Lung (tissue), 12 donors: ENCODE measurements around the gene SCOC. TPM values are rescaled to one million over a fixed set of nuclear protein-coding genes. Genes with fewer than 3 reads are reported as not detected.
A peak's percentile ranks its signal among the peaks of the same experiment; 100 is the strongest.

Experiments used
- ATAC-seq: fragments of 200-7000 bp; cut with Tn5 transposase; one replicate; pipeline ENCODE4 v1.9.1; 2020; ENCODE audit warnings: moderate number of reproducible peaks; ENCODE audit not compliant: insufficient read depth, low FRiP score
- DNase-seq, 3 donors: peaks; one replicate each; pipeline ENCODE4 v3.0.0-alpha.2; 2013 to 2017
- H3K27ac ChIP-seq, 2 donors: one replicate each; pipeline ENCODE4 v1.5.1; 2013; ENCODE audit warnings: mild to moderate bottlenecking in 2 of 2, moderate library complexity in 2 of 2, control low read depth in 1 of 2, inconsistent platforms in 1 of 2, low read depth in 1 of 2, low read length in 1 of 2
- H3K27me3 ChIP-seq, 3 donors: one replicate each; pipeline ENCODE4 v1.5.1; 2013; ENCODE audit warnings: low read length in 2 of 3; ENCODE audit not compliant: control insufficient read depth in 3 of 3, insufficient read depth in 3 of 3
- H3K36me3 ChIP-seq, 4 donors: one replicate each; pipeline ENCODE4 v1.5.1; 2013; ENCODE audit warnings: low read length in 4 of 4, mild to moderate bottlenecking in 1 of 4, moderate library complexity in 1 of 4; ENCODE audit not compliant: control insufficient read depth in 4 of 4, insufficient read depth in 4 of 4
- H3K4me1 ChIP-seq, 5 donors: one replicate each; pipeline ENCODE4 v1.5.1; 2013; ENCODE audit warnings: low read length in 5 of 5, mild to moderate bottlenecking in 2 of 5, moderate library complexity in 1 of 5; ENCODE audit not compliant: control insufficient read depth in 5 of 5, insufficient read depth in 5 of 5
- H3K4me3 ChIP-seq: one replicate; pipeline ENCODE4 v1.5.1; 2013; ENCODE audit warnings: mild to moderate bottlenecking, control low read depth, moderate library complexity
- H3K9ac ChIP-seq, 2 donors: one replicate each; pipeline ENCODE4 v1.5.1; 2013; ENCODE audit warnings: low read length in 2 of 2, control low read depth in 1 of 2; ENCODE audit not compliant: insufficient read depth in 1 of 2
- H3K9me3 ChIP-seq, 4 donors: one replicate each; pipeline ENCODE4 v1.5.1; 2013; ENCODE audit warnings: low read length in 3 of 4, mild to moderate bottlenecking in 1 of 4, moderate library complexity in 1 of 4; ENCODE audit not compliant: control insufficient read depth in 4 of 4, insufficient read depth in 3 of 4
- CTCF ChIP-seq: IDR thresholded peaks from 2 replicates; pipeline ENCODE4 v1.5.1; 2012; ENCODE audit warnings: mild to moderate bottlenecking; ENCODE audit errors: control extremely low read depth, extremely low read depth
- WGBS, 2 donors: extraction: QIAGEN DNeasy Blood & Tissue Kit; methylation state at CpG; one replicate each; pipeline ENCODE4 v1.1.7; 2013; 5-methylcytosine and 5-hydroxymethylcytosine counted together
- polyA plus RNA-seq, 2 donors: library from polyadenylated mRNA; stranded (reverse); fragments of 200-250 nt; gene quantifications; one replicate each; pipeline ENCODE4 v1.2.1, GENCODE V29; 2013
- total RNA-seq, 2 donors: library from RNA; depleted of rRNA in 1 of 2; stranded (reverse); fragments of >200 nt in 1 of 2; gene quantifications; one replicate each; pipeline ENCODE4 v1.2.1, GENCODE V29; 2014 to 2021
- donor health status: control.
- donor health status: control.
- donor health status: Bipolar disorder and iron deficiency.
- donor health status: healthy.
- donor health status: DM: yes; HTN: yes; CAD: no.

SCOC gene
- total and polyA plus RNA-seq, 4 donors = 36.5 to 44.4 (median 38.1) TPM

- peak; percentile 85 to 88 (median 87) for DNase-seq
- Histone ChIP-seq H3K9me3 (no peaks in the 10 kb centered on the region), H3K4me1 (peaks cover 0 to 9% (median 3%) of the 10 kb centered on the region in 5 donors), H3K9ac (peak within 1 kb of the TSS; percentile 26 to 79), H3K4me3 (peak within 1 kb of the TSS; percentile 72), H3K27me3 (peaks cover 0 to 5% (median 5%) of the 10 kb centered on the region in 3 donors), H3K36me3 (peaks cover 0 to 2% (median 0%) of the 10 kb centered on the region in 4 donors), H3K27ac (peak within 1 kb of the TSS in 1 of 2 donors; percentile 83)
- WGBS, 2 donors = 0 to 1% methylated on average over 47 to 73 of the region's 73 CpGs
- peak; percentile 5 for TF ChIP-seq CTCF
- ATAC-seq = peak; percentile 80
Observed at GRCh38 chr4:140427106-140427918, 53.9 kb downstream of the SCOC start, which contains the start of gene CLGN. TSS of gene CLGN (minus strand) at chr4:140427648. CDS start at chr4:140413078, 14,570 bp downstream.

DNA sequence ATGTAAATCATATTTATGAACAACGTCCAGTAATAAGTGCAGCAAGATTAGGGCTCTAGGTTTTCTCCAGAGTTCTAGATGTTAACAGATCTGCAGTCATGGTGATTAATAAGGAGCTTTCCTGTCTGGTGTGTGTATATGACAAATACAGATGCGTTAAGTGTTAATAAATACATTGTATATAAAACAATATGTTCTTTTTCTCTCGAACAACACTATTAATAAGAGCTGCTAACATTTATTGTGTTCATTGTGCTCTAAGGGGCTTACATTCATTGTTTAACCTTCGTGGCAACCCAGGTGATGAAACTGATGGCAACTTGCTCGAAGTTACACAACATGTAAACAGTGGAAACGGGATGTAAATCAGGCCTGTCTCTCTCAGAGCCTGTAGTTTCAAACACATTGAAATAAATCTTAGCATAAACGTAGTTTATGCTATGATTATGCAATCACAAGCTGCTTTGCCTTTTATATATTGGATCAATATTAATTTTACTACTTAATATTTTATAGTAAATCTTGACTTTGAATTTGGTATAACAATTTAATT lies 54.5 kb downstream of the SCOC start:
- Histone ChIP-seq H3K36me3 (peaks cover 0 to 2% (median 0%) of the 10 kb centered on the region in 4 donors), H3K4me3 (no peak overlapping the region), H3K27me3 (peaks cover 0 to 5% (median 2%) of the 10 kb centered on the region in 3 donors), H3K9me3 (no peaks in the 10 kb centered on the region), H3K9ac (peak overlapping the region; percentile 26 to 44), H3K4me1 (peaks cover 0 to 9% (median 3%) of the 10 kb centered on the region in 5 donors), H3K27ac (peak overlapping the region in 1 of 2 donors; percentile 83)
- DNase-seq (peak in 2 of 3 donors; percentile 33 to 56), ATAC-seq (no peak)
- 20 to 26% methylated on average over 7 of the region's 7 CpGs for WGBS, 2 donors
- TF ChIP-seq CTCF = no peak

Other genes with a start within 250 kb of the SCOC start
- gene MAML3, start 219.5 kb upstream of the SCOC start, total RNA-seq = 10 to 100 TPM; 12.8 to 16.4 TPM
- gene MAML3, start 219.5 kb upstream of the SCOC start, polyA plus RNA-seq = 1 to 10 TPM; 3.0 to 4.1 TPM
- gene CLGN, start 54.0 kb downstream of the SCOC start, total RNA-seq = 1 to 10 TPM; 2.9 to 3.4 TPM
- 1 to 10 TPM in 1 of 2 donors, under 1 TPM in 1; 0.87 to 1.3 TPM for gene CLGN, start 54.0 kb downstream of the SCOC start, polyA plus RNA-seq
- gene MGAT4D, start 124.6 kb downstream of the SCOC start, total RNA-seq = 1 to 10 TPM in 1 of 2 donors, not detected in 1; 1.1 TPM
- under 1 TPM in 1 of 2 donors, not detected in 1; 0.12 TPM for gene MGAT4D, start 124.6 kb downstream of the SCOC start, polyA plus RNA-seq
- gene ELMOD2, start 150.5 kb downstream of the SCOC start, total RNA-seq = 10 to 100 TPM; 19.8 to 47.5 TPM
- 10 to 100 TPM in 1 of 2 donors, 1 to 10 TPM in 1; 7.5 to 11.3 TPM for gene ELMOD2, start 150.5 kb downstream of the SCOC start, polyA plus RNA-seq
- under 1 TPM; 0.34 to 0.40 TPM for gene UCP1, start 195.3 kb downstream of the SCOC start, total RNA-seq
- under 1 TPM in 1 of 2 donors, not detected in 1; 0.03 TPM for gene UCP1, start 195.3 kb downstream of the SCOC start, polyA plus RNA-seq